CD4-positive, alpha-beta T cell treated with Interleukin-10 for 1 hour (primary cell): ENCODE measurements around the gene GALNT9.
"Not testable (repeated sequence)": the region's sequence is repeated elsewhere in the genome, so short reads cannot be mapped to it uniquely, and the experiment has no call there.

Source experiments
- DNase-seq: peaks from one replicate; pipeline ENCODE4 v3.0.0-alpha.2; 2020

GALNT9 gene

GRCh38 chr12:132248453-132249167 lies 80.8 kb downstream of the GALNT9 start:
- DNase-seq: no peak

- no peak for DNase-seq
These were observed 81.5 kb downstream of the GALNT9 start for GRCh38 chr12:132247718-132248452.

- no peak for DNase-seq
These were observed 82.2 kb downstream of the GALNT9 start for GRCh38 chr12:132246997-132247717.

- no peak for DNase-seq
These were observed 83.8 kb downstream of the GALNT9 start for GRCh38 chr12:132245521-132246101.

- no peak for DNase-seq
These were observed 84.6 kb downstream of the GALNT9 start for GRCh38 chr12:132244724-132245295.

GRCh38 chr12:132243596-132244310 lies 85.6 kb downstream of the GALNT9 start:
- DNase-seq: no peak

GRCh38 chr12:132243171-132243570 lies 86.2 kb downstream of the GALNT9 start:
- not testable (repeated sequence) for DNase-seq

- DNase-seq: not testable (repeated sequence)
These were observed 88.8 kb downstream of the GALNT9 start for GRCh38 chr12:132240669-132241007.

- no peak for DNase-seq
These were observed 89.4 kb downstream of the GALNT9 start for GRCh38 chr12:132239796-132240668.

GRCh38 chr12:132239392-132239791 lies 90.0 kb downstream of the GALNT9 start:
- no peak for DNase-seq

- DNase-seq: peak; percentile 10
These were observed 90.5 kb downstream of the GALNT9 start for GRCh38 chr12:132238884-132239283.

- no peak for DNase-seq
These were observed 90.9 kb downstream of the GALNT9 start for GRCh38 chr12:132238488-132238854.

GRCh38 chr12:132237772-132238487 lies 91.5 kb downstream of the GALNT9 start:
- DNase-seq: no peak

GRCh38 chr12:132236930-132237771 lies 92.2 kb downstream of the GALNT9 start:
- no peak for DNase-seq

- DNase-seq: no peak
These were observed 93.1 kb downstream of the GALNT9 start for GRCh38 chr12:132236129-132236929.

GRCh38 chr12:132235116-132235820 lies 94.1 kb downstream of the GALNT9 start:
- no peak for DNase-seq

- DNase-seq: no peak
These were observed 99.0 kb downstream of the GALNT9 start for GRCh38 chr12:132230381-132230780.

GRCh38 chr12:132229926-132230325 lies 99.5 kb downstream of the GALNT9 start:
- no peak for DNase-seq
